GM18520 (cell line): ENCODE measurements around the gene PAX8.

Experiments used
- ATAC-seq: cut with Tn5 transposase; IDR thresholded peaks from one replicate; pipeline ENCODE4 v1.9.1; 2021; ENCODE audit not compliant: unreplicated experiment

Gene PAX8

DNA sequence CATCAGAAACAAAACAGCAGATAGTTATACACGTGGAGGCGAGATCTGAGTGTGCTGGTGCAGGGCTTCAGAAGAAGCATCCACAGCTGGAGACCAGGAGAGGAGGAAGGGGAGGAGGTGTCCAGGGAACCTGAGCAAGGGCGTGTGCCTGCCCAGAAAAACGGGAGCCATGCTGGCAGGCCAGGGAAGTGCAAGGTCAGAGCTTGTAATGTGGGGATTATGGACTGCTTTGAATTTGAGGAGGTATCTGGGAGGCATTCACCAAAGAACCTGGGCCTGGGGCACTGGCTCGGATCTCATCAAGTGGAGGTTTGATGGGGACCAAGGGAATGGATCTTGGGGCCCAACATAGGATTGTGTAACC is 92.3 kb downstream of the PAX8 start:
- no peak for ATAC-seq

DNA sequence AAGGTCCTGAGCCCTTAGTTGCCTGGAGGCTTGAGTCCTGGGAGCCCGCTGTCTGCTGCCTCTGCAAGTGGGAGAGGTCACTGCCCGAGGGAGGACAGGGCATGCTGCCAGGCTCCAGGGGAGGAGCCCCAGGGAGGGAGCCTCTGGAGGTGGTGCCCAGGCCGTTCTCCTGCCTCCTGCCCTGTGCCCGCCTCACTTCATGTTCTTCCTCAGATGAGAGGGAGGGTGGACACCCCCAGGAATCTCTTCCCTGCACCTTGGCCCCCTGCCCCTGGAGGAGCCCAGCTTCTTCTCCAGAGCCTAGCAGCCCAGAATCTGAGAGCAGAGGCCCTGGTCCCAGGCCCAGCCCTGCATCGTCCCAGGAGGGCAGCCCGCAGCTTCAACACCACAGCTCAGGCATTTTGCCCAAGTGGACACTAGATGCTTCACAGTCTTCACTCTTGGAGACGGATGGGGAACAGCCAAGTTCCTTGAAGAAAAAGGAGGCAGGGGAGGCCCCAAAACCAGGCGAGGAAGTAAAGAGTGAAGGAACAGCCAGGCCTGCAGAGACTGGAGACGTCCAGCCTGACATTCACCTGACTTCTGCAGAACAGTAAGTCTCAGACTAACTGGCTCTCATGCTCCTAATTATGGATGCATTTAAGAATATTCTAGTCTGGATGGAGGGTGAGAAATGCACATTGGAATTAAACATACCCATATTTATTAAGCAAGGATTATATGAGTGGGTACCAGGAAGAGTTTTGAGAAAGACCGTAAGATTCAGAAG is 92.9 kb downstream of the PAX8 start:
- ATAC-seq: no peak

DNA sequence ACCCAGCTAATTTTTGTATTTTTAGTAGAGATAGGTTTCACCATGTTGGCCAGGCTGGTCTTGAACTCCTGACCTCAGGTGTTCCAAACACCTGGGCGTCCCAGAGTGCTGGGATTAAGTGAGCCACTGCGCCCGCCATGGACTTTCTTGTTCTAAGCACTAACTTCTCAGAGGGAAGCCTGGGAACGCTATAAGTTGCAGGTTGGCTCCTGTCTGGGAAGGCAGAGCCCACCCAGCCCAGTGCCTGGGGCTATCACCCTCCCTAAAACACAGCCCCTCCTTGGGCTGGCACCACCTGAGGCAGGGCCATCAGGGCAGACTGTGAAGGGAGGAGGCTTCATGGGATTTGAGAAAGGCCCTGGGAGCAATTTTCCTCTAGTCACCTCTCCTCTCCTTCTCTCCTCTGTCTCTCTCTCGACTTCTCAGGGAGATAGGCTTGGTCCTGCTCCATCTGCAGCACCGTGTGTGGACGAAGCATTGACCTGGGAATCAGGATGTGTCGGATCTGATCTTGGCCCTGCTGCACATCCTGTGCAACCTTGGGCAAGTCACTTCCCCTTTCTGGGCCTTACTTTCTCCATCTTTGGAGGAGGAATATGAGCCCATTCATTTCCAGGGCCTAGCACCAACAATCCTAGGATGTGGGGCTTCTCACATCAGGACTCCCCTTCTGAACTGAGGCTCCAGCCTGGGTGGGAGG is 94.0 kb downstream of the PAX8 start:
- ATAC-seq: no peak

DNA sequence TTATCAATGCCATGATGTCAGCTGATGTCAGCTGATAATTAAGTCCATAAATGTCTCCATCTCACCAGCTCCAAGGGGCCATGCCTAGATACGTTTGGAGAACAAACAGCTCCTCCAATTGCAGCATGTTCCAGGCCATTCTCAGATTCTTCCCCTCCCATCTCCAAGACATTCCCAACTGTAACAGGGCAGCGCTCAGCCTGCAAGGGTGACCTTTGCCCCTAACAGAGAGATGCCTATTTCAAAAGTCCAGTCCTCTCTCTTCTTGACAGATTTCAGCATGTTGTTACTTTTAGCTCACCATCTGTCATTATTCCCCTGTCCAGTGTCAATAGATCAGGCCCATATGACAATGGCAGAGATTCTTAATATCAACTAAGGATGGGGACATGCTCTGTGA is 95.0 kb downstream of the PAX8 start:
- ATAC-seq: no peak

DNA sequence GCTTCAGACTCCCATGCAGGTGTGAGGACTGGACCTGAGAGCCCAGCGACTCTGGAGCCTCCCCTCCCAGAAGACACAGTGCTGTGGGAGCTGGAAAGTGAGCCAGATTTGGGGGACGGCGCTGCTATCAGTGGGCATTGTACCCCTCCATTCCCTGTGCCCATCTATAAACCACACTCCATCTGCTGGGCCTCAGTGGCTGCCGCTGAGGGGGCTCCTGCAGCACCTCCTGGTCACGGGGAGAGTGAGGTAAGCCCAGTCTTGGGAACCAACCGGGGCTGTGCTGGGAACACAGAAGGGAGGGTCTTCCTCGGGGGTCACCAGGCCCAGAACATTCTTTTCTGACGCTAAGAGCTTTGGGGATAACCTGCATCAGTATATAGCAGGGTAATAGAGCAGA is 95.5 kb downstream of the PAX8 start:
- no peak for ATAC-seq

DNA sequence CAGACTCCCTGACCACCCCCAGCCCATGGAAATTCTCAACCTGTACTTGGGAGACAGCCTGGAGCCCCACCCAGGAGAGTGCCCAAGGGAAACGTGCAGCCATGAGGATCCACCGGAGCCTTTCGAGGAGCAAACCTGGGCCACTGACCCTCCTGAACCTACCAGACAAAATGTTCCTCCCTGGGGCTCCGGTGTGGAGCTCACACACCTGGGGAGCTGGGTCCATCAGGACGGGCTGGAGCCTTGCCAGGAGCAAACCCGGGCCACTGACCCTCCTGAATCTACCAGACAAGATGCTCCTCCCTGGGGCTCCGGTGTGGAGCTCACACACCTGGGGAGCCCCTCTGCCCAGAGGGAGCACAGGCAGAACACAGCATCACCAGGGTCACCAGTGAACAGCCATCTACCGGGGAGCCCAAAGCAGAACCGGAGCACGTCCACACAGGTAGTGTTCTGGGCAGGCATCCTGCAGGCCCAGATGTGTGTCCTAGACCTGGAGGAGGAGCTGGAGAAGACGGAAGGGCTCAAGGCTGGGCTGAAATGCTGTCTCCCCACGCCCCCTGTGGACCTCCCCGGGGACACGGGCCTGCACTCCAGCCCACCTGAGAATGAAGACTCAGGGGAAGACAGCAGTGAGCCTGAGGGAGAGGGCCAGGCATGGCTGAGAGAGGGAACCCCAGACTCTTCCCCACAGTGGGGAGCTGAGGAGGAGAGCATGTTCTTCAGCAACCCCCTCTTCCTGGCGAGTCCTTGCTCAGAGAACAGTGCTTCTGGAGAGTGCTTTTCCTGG is 96.1 kb downstream of the PAX8 start:
- no peak for ATAC-seq

DNA sequence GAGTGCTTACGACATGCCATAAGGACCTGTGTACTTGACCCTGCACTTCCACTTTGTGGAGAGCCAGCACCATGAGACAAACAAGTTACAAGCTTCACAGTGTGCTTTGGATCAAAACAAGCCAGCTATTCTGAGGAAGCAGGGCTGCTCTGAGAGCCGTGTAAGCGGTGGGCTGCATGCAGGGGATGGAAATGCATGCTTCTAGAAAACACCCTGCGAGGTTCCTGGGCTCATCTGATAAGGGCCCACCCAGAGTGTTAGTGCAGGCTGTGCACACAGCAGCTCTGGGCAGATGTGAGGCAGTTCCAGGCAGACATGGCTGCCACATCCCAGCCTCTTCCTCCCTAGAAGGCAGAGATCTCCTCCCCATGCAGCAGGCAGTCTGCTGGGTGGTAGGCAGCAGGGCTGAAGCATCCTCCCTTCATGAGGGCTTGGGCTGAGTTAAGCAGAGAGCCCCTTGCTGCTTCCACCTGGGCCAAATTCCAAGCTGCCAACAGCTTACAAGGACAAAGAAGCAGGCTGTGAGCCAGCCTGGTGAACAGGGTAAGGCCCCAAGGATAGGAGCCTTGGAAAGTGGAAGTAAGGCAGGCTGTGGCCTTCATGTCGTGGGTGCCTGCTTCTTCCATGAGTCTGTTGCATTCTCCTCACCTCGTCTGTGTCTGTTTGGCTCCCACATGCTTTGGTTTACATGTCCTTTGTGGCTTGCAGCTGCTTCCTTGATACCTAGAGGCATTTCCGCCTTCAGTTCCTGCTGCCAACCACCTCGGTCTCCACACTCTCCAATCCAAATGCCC is 97.3 kb downstream of the PAX8 start:
- no peak for ATAC-seq

DNA sequence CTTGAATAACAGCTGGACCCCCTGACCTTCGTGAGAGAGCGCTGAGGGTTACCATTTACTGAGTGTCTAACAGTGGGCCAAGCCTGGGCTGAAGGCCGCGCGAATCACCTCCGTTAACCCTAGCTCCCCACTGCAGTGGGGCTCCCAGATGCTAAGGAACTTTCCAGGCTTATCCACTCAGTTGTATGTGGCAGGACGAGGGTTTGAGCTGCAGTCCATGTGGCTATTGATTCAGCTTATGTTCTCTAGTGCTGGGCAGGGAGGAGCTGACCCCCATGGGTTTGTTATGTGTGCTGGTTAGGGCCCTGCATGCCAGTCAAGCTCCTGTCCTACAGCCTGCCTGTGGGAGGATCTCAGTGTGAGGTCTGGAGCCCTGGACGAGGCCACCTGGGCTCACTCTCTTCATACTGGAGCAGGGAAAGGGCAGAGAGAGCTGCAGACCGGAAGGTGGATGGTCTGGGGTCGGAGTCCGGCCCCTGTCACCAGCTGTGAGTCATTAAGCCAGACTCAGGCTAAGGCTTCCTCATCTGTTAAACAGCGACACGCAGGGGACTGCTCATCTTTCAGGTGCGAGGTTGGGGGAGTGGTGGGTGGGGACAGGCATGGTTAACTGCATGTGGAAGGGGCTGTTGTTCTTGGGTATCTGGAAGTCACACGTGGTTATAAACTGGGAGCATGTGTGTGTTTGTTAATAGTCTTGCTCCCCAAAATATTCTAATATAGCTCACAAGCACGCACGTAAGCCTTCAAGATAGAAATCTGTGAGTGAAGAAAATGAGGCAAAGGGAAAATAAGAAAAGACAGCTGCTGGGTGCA is 98.4 kb downstream of the PAX8 start:
- ATAC-seq: no peak

DNA sequence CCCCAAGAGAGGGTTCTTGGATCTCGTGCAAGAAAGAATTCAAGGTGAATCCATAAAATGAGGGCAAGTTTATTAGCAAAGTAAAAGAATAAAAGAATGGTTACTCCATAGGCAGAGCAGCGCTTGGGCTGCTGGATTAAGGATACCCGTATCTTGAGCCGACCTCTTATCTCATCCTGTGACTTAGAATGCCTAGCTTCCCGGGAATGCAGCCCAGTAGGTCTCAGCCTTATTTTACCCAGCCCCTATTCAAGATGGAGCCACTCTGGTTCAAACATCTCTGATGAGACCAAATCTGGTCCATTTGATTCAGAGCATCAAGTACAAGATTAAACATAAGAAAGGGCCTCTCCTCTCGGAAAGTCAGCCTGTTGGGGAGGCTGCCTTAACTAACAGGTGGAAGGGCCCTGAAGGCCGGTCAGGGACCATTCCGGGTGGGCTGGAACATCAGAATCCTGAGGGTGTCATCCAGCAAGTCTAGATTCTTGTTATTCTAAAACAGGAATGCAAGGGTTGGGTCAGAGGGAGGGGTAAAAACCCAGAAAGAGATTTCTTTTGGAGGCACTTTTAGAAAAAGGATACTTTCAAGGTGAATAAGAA is 99.2 kb downstream of the PAX8 start:
- no peak for ATAC-seq

DNA sequence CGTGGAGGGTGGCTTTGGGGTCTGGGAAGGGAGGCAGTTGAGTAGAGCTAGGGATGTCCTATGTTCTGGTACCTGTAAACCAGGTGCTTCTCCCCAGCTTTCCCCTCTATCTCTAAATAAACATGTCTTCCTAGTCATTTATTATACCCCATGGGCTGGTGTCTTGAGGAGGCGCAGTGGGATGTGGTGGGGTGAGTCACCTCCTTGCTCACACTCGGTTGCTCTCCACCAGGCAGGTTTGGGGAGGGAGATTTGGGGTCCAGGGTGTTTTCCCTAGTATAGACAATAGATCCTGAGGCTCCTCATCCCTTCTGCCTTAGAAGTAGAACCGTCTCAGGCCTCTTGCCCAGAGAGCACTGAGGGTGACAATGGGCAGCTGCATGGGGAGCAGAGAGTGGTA is 99.8 kb downstream of the PAX8 start:
- no peak for ATAC-seq

DNA sequence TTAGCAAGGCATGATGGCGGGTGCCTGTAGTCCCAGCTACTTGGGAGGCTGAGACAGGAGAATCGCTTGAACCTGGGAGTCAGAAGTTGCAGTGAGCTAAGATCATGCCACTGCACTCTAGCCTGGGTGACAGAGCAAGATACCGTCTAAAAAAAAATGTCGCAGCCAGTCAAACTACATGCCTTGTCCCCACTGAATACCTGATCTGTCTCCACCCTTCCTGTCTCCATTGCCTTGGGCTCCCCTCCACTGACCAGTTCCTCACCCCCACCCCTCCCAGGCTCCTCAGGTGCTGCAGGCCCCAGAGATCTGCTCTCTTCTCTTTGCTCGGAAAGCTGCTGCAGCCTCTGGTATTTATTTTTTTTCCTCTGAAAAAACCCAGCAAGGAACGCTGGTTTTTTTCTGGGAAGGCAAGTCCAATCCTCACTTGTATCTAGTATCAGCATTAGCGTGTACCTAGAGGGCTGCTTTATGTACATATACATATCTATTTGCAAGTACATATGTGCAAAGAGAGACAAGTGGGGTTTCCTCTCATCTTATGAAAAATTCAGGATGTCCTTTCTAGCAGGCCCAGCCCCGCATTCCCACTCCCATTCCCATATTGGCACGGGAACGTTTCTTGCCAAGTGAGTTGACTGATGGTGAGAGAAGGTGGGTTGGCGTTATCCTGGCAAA is 100.5 kb downstream of the PAX8 start:
- ATAC-seq: no peak

DNA sequence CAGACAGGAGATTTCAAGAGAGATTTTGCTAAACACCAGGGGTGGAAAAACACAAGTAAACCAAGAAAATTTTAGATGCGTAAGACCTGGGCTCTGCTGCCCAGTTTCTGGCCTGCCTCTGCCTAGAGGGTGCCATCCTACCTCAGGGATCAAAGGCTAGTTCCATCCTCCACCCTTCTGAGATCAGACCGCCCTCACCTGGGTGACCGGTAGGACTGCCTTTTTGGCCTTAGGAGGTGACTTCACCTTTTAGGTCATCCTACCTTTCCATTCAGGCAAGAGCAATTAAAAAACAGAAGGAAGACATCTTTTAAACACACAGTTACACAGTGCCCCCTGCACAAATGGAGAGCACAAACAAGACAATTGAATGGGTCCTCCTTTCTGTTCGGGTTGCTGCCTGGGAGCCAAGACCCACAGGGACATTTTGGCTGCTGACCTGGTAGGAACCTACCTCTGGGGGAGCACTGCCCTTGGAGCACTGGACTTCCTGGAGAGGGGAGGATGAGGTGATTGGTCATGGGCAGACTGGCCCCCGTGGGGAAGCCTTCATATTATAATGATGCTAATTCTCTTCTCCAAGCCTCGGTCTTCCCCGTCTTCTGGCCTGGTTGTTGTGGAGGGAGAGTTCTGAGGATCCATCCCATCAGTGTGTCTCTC is 101.9 kb downstream of the PAX8 start:
- no peak for ATAC-seq

DNA sequence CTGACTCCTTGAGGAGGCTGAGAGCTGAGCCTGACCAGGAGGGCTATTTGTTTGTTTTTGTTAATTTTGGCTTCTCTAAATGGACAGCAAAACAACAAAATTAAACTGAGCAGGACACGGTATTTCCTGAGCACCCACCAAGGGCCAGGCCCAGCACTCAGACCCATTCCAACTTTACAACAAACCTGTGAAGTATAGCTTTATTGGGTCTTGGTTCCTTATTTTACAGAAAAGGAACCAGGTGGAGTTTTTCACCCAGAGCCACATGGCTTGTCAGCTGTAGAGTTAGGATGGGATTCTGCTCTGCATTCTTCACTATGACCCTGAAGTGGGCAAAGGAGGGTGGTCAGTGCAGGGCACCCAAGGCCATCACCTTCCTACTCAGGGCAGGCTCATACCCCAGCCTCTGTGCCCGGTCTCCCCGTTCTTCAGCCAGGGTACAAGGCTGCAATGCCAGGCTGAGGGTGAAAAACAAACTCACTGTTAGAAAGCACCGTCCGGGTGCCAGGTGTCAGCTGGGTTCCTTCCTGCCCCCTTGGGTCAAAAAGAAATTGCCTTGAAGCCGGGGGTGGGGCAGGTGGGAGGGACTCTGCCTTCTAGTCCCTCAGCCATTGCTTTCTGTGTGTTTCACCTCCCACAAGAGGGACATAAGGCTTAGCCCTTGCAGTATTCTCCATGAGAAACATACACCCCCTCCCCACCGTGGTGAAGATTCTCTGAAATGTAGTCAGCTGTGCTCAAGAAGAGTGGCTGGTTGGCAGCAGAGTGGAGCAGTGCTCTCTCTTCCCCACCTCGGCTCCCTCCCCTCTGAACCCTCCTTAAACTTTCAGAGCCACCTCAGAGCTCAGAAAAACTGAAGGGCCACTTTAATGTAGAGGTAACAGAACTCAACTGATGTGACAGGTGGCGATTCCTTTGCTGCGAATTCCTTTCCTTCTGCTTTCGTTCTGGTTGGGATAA is 102.7 kb downstream of the PAX8 start:
- no peak for ATAC-seq

DNA sequence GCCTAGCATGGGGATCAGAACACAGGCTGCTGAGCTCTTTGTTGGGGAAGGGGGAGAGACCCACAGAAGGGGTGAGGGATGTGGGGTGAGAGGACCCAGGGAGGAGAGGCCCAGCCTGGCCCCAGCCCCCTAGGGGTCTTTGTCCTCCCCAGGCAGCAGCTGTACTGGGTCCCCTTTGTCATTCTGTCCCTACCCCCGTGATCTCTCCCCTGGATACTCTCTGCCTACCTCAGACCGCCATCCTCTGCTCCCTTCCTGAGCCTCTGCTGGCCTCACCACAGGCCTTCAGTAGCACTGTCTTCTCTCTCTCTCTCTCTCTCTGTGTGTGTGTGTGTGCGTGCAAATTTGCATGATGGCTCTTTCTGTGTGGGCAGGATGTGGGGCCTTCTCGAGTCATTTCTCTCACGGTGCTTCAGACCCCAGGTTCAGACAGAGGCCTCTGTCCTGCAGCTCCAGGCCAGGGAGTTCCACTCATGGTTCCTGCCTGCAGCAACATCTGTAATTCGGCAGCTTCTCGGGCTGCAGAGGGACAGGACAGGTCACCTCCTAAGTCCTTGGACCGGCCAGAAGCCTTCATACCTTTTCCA is 103.6 kb downstream of the PAX8 start:
- ATAC-seq: peak; percentile 47

DNA sequence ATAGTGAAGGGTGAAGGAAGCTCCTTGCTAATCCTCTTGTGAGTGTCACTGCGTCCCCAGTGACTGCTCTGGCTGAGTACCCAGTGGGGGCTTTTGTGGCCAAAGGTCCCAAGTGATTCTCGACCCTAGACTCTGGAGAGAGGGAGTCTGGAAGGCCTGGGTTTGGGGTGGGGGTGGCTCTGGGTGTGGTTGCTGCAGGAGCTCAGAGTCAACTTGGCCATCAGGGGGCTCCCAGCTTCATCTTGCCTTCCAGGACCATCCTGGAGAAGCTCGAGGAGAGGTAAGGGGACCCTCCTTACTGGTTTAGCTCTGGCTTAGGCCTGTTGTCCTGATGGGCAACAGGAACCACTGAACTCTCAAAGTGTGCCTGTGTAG is 104.4 kb downstream of the PAX8 start:
- no peak for ATAC-seq

DNA sequence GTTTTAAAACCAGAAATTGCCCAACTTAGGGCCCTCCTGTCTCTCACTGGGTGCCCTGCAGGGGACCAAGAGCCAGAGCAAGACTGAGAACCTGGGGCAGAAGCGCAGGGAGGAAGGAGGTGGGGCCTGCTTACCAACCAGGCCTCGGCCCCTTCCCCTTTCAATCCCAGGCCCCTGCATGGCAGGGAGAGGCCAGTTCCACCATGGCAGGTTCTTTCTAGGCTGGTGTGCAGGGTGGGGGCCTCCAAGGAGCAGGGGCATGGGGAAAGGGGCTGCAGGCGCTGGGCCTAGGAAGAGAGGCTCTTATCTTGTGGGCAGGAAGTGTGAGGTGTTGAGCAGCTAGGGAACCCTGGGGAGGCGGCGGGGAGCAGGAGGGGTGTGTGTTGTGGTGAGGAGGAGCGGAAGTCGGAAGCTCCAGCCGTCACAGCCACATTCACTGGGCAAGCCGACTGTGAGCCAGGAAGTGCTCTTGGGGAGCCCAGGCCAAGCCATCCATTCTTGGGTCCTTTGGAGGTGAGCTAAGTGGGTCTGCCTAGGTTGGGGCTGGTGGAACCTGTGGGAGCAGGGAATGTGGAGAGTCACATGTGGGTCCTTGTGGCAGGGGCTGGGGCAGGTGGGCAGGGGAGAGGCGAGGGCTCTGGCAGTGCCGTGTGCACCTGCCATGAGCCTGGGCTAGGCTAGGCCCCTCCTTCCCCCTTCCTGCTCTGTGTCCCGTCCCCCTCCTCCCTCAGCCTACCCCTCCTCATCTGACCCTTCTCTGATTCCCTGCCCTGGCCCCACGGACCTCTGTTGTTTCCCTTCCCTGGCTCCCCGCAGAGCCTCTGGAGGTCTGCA is 105.0 kb downstream of the PAX8 start, which contains the start of gene PSD4:
Gene PSD4, plus strand, starts transcription at position 430 of the 834 bp plus-strand sequence. CDS start 8,486 bp downstream, outside the sequence.
- ATAC-seq: peak; percentile 65
